Endothelial cell of coronary artery (primary cell): ENCODE data around the gene DCBLD1. TPM values are rescaled to one million over a fixed set of nuclear protein-coding genes. Genes with fewer than 3 reads are reported as not detected.

Experiments used
- total RNA-seq: library from RNA; depleted of rRNA; stranded (reverse); fragments of >200 nt; gene quantifications from 2 replicates; pipeline ENCODE4 v1.2.3, GENCODE V29; 2014

The DCBLD1 gene
- total RNA-seq: 37.0 and 37.7 TPM in 2 replicates

GRCh38 chr6:117482240-117483003 is at the start of gene DCBLD1:
DCBLD1 (plus strand) TSS chr6:117482674; CDS start chr6:117482782, 108 bp downstream.

Other genes with a start within 250 kb of the DCBLD1 start
- gene VGLL2, start 217.1 kb upstream of the DCBLD1 start, total RNA-seq: not detected in 2 replicates
- under 0.01 TPM in 1 of 2 replicates, not detected in the other for gene ROS1, start 56.7 kb upstream of the DCBLD1 start, total RNA-seq
- 25.1 and 33.1 TPM in 2 replicates for gene GOPC, start 119.8 kb downstream of the DCBLD1 start, total RNA-seq
- gene NUS1, start 192.8 kb downstream of the DCBLD1 start, total RNA-seq: 14.3 and 18.0 TPM in 2 replicates